K562 (cell line): Measurements from ENCODE around the gene LTA4H. TPM values are rescaled to one million over a fixed set of nuclear protein-coding genes. Genes with fewer than 3 reads are reported as not detected.

Experiments
- ATF6 ChIP-seq: sonication (generic); formaldehyde crosslinking; IDR thresholded peaks from 2 replicates; pipeline ENCODE4 v1.4.0; 2020; ENCODE audit warnings: mild to moderate bottlenecking, missing genetic modification reagents
- BRF2 ChIP-seq: IDR thresholded peaks from 3 replicates; pipeline ENCODE4 v1.6.1; 2011; ENCODE audit warnings: borderline replicate concordance, mild to moderate bottlenecking; ENCODE audit not compliant: insufficient read length, insufficient read depth
- DIDO1 ChIP-seq: fragments of 450-650 bp; IDR thresholded peaks from 2 replicates; pipeline ENCODE4 v1.6.1; 2016; ENCODE audit warnings: low read depth, missing biosample characterization, missing genetic modification characterization
- ZNF12 ChIP-seq: sonication (generic); formaldehyde crosslinking; IDR thresholded peaks from 2 replicates; pipeline ENCODE4 v1.4.0; 2020; ENCODE audit warnings: mild to moderate bottlenecking, missing genetic modification reagents
- polyA plus RNA-seq, 8 experiments: library from polyadenylated mRNA; depleted of rRNA in 4 of 8; stranded (reverse) in 5 of 8; unstranded in 3 of 8; fragments of >200 nt; fragmentation: Nextera tagmentation in 2 of 8; fragmentation: Illumina TruSeq in 1 of 8; extraction: Ambion mirVana in 2 of 8; extraction: Trizol in 1 of 8; gene quantifications; 2 replicates each; pipeline versions ENCODE4 v1.2.1 to v1.2.3, GENCODE V29; 2011 to 2014; ENCODE audit warnings: inconsistent platforms in 1 of 8, missing spikeins in 1 of 8
- total RNA-seq, 7 experiments: library from RNA; depleted of rRNA in 6 of 7; stranded (reverse); fragments of >200 nt in 6 of 7; fragmentation: Illumina TruSeq in 2 of 7; extraction: Trizol in 2 of 7; gene quantifications; 2 replicates each; pipeline versions ENCODE4 v1.2.1 to v1.2.3, GENCODE V29; 2011 to 2021; ENCODE audit warnings: low replicate concordance in 1 of 7
- TF ChIP-seq, protein P1 (sequence below): fragments of 450-650 bp; IDR thresholded peaks from 2 replicates; pipeline ENCODE4 v1.6.1; 2018; ENCODE audit not compliant: partially characterized antibody
- TF ChIP-seq, protein P2 (sequence below): fragments of 250-450 bp; sonication (Bioruptor Pico); IDR thresholded peaks from 2 replicates; pipeline ENCODE4 v1.4.0; 2020; ENCODE audit warnings: borderline replicate concordance
- TF ChIP-seq, protein P3 (sequence below): fragments of 250-450 bp; sonication (Bioruptor Pico); IDR thresholded peaks from 2 replicates; pipeline ENCODE4 v1.5.0; 2021; ENCODE audit warnings: mild to moderate bottlenecking, moderate library complexity

LTA4H gene
- total and polyA plus RNA-seq, 9 of the 15 experiments (the other 6 are each of a cell fraction or from before 2014, with no cell fraction given) = 25.2 to 58.1 (median 40.5) TPM

GRCh38 chr12:96020314-96021003 lies 14.9 kb downstream of the LTA4H start (continued):
- TF ChIP-seq BRF2 (no peak), ATF6 (CRISPR knock-in tag) (no peak), ZNF12 (CRISPR knock-in tag) (no peak), DIDO1 (tag) (no peak)
- TF ChIP-seq, protein P1, sequence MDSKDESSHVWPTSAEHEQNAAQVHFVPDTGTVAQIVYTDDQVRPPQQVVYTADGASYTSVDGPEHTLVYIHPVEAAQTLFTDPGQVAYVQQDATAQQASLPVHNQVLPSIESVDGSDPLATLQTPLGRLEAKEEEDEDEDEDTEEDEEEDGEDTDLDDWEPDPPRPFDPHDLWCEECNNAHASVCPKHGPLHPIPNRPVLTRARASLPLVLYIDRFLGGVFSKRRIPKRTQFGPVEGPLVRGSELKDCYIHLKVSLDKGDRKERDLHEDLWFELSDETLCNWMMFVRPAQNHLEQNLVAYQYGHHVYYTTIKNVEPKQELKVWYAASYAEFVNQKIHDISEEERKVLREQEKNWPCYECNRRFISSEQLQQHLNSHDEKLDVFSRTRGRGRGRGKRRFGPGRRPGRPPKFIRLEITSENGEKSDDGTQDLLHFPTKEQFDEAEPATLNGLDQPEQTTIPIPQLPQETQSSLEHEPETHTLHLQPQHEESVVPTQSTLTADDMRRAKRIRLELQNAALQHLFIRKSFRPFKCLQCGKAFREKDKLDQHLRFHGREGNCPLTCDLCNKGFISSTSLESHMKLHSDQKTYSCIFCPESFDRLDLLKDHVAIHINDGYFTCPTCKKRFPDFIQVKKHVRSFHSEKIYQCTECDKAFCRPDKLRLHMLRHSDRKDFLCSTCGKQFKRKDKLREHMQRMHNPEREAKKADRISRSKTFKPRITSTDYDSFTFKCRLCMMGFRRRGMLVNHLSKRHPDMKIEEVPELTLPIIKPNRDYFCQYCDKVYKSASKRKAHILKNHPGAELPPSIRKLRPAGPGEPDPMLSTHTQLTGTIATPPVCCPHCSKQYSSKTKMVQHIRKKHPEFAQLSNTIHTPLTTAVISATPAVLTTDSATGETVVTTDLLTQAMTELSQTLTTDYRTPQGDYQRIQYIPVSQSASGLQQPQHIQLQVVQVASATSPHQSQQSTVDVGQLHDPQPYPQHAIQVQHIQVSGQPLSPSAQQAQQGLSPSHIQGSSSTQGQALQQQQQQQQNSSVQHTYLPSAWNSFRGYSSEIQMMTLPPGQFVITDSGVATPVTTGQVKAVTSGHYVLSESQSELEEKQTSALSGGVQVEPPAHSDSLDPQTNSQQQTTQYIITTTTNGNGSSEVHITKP = no peak
- TF ChIP-seq, protein P2, sequence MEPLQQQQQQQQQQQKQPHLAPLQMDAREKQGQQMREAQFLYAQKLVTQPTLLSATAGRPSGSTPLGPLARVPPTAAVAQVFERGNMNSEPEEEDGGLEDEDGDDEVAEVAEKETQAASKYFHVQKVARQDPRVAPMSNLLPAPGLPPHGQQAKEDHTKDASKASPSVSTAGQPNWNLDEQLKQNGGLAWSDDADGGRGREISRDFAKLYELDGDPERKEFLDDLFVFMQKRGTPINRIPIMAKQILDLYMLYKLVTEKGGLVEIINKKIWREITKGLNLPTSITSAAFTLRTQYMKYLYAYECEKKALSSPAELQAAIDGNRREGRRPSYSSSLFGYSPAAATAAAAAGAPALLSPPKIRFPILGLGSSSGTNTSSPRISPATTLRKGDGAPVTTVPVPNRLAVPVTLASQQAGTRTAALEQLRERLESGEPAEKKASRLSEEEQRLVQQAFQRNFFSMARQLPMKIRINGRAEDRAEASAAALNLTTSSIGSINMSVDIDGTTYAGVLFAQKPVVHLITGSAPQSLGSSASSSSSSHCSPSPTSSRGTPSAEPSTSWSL = no peak
- TF ChIP-seq, protein P3, sequence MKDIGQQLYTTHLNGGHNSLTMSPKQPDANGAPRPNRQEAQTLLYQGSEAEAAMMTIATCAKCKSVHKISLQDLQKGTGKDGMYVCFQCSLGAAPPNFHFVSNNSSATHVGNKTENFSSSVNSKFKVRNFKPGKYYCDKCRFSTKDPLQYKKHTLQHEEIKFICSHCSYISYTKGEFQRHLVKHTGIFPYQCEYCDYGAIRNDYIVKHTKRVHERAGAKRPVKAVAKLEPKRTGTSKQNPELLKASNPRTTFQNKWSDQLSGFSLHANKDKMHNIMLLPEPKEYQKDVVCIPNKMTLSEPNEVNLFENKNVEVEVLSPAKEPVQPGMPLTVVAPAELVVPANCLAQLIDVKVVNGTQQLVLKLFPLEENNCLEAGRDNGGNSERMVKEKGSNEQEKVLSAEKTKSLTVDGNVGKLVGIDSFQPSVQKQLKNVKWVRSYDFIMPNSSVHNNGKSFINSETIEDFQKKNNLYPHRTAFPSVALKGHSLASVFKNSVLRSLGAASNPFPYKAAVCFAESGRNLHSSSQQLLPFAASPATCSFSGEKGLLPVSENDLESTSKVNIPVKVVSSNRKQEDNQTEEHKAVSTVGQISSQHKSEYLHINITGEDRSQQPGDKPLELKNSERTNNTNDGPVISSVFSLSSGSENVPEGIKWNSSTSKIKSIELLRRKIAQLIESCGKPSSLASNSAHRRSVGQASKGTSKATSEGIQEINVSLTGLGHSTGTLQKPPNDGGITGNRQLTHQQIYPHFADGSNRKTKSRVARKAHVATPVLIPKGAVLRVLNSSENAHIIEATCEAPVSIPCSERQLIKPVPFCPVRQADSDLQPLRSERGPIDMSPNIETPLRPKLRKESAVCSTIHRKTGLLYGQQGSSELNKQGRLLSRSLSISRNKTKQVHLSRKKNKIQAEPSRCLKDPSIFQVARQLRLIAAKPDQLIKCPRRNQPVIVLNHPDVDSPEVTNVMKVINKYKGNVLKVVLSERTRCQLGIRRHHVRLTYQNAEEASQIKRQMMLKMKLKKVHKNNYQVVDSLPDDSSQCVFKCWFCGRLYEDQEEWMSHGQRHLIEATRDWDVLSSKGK (CRISPR knock-in tag) = no peak
